HAP-1 (cell line): ENCODE data around the gene ITGA1.
"Not testable (repeated sequence)": the region's sequence is repeated elsewhere in the genome, so short reads cannot be mapped to it uniquely, and the experiment has no call there.

Experiments used
- DNase-seq, 2 experiments: peaks; one replicate each; pipeline ENCODE4 v3.0.0-alpha.2; 2016 to 2020; ENCODE audit warnings: low spot score in 2 of 2
- H3K27me3 ChIP-seq: fragments of 250-450 bp; sonication (Bioruptor Pico); 2 replicates; pipeline ENCODE4 v1.5.1; 2020; ENCODE audit warnings: low read depth, mild to moderate bottlenecking, moderate library complexity
- H3K36me3 ChIP-seq: fragments of 250-450 bp; sonication (Bioruptor Pico); replicated peaks from 2 replicates; pipeline ENCODE4 v1.5.1; 2020; ENCODE audit warnings: mild to moderate bottlenecking
- H3K4me1 ChIP-seq: fragments of 250-450 bp; sonication (Bioruptor Pico); 2 replicates; pipeline ENCODE4 v1.5.1; 2020; ENCODE audit warnings: mild to moderate bottlenecking
- H3K4me3 ChIP-seq: fragments of 250-450 bp; sonication (Bioruptor Pico); 2 replicates; pipeline ENCODE4 v1.5.1; 2020; ENCODE audit warnings: mild to moderate bottlenecking, moderate library complexity
- H3K9me3 ChIP-seq: fragments of 250-450 bp; sonication (Bioruptor Pico); 2 replicates; pipeline ENCODE4 v1.5.1; 2020; ENCODE audit warnings: mild to moderate bottlenecking, moderate library complexity
- in situ Hi-C: fragments of 300-500 bp; cut with MboI; formaldehyde crosslinking; loops from 3 replicates; pipeline ENCODE4 v1.14.3; 2020; ENCODE audit warnings: low sequenced_read_pairs, inconsistent platforms, mixed read lengths

Gene ITGA1

DNA sequence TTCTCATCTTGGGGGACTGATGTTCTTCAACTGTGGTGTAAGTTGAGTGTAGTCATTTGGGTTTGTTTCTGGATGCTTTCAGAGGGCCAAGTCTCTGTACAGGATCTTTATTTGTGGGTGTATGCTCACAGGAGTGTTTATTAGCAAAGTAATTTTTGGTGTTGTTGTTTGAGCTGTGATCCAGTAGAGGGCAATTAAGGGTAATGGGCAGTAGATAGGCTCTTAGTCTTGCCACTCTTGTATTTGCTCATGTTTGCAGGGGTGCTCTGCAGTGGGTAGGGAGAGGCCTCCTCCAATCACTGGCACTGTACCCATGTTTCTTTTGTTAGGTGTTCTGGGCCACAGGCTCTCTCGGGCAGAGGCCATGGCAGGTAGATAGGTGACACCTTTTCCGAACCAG lies 155.6 kb downstream of the ITGA1 start:
- in situ Hi-C loops: no loop called here
- H3K9me3 ChIP-seq: no peaks in the 10 kb centered on the region
- no peak for DNase-seq
- H3K36me3 ChIP-seq: no peaks in the 10 kb centered on the region
- no peak overlapping the region for H3K4me3 ChIP-seq
- no peaks in the 10 kb centered on the region for H3K27me3 ChIP-seq
- H3K4me1 ChIP-seq: no peaks in the 10 kb centered on the region

DNA sequence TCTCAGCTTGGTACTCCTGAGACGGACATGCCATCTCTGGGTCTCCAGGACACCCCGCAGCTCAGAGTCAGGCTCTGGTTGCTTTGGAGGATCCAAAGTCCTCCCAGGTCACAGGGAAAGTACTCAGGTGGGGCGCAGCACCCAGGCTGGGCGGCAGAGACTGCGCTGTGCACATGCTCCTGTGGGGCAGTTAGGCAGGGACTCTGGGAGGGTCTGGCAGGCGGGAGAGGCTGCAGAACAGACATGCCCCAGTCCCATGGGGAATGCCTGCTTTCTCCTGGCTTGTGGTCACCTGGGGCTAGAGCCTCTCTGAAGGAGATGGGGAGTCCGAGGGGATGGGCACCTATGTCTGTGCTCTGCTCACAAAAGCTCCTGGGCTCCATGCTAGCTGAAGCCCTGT lies 156.1 kb downstream of the ITGA1 start:
- in situ Hi-C loops: no loop called here
- no peak overlapping the region for H3K4me3 ChIP-seq
- no peaks in the 10 kb centered on the region for H3K9me3 ChIP-seq
- no peaks in the 10 kb centered on the region for H3K4me1 ChIP-seq
- DNase-seq: no peak
- H3K36me3 ChIP-seq: no peaks in the 10 kb centered on the region
- no peaks in the 10 kb centered on the region for H3K27me3 ChIP-seq

DNA sequence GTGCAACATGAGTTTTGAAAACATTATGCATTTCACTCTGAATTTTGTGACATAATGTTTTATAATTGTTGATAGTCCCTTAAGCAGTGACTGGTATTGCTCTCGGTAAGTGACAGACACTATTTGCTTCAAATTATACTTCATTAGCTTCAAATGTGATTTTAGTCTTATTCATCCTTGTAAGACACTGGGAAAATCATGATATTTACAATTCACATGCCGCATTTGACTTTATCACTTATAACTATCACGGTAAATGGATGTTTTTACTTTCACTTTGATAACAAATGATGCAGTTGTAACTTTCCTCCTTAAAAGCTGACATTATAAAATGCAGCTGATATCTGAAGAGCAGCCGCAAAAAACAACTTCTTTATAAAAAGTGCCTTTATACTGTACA lies 157.3 kb downstream of the ITGA1 start:
- Histone ChIP-seq H3K4me1 (no peaks in the 10 kb centered on the region), H3K9me3 (no peaks in the 10 kb centered on the region), H3K27me3 (no peaks in the 10 kb centered on the region), H3K36me3 (no peaks in the 10 kb centered on the region), H3K4me3 (no peak overlapping the region)
- in situ Hi-C loops: loop anchor here (5.0 kb wide), 1 partner anchor 152 kb away; no protein-coding TSS in a partner anchor
- no peak for DNase-seq

DNA sequence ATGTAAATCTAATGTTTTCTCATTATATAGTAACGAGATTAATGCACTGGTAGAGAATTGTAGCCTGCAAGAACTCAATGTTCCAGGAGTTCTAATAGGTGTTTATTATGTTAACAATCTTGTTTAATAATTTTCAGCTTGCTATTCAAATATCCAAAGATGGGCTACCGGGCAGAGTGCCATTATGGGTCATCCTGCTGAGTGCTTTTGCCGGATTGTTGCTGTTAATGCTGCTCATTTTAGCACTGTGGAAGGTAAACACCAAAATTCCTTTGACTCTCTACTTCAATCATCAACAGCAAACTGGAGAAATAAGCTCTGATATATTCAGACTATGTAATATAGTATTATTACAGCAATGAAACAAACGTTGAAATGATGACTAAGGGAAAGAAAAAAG lies 159.5 kb downstream of the ITGA1 start:
- in situ Hi-C loops: loop anchor here (5.0 kb wide), 1 partner anchor 150 kb away; no protein-coding TSS in a partner anchor
- Histone ChIP-seq H3K4me3 (no peak overlapping the region), H3K9me3 (no peaks in the 10 kb centered on the region), H3K4me1 (no peaks in the 10 kb centered on the region), H3K27me3 (no peaks in the 10 kb centered on the region), H3K36me3 (no peaks in the 10 kb centered on the region)
- no peak for DNase-seq

DNA sequence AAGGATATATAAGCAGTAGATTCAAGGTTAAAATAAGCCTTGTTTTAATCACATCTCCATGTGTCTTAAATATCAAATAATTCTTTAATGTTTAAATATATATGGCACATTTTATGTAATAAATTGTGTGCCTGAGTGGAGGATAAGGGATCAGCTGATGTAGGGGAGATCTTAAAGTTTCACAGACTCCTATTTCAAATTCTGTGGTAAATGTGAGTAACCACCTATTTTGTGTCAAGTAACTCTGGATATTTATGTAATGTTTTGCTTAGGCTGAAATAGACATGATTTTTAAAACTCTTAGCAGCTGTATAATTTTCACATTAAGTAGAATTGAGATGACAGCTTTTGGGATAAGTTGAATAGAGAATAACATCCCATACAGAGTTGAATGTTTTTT lies 160.1 kb downstream of the ITGA1 start:
- Histone ChIP-seq H3K4me3 (no peak overlapping the region), H3K9me3 (no peaks in the 10 kb centered on the region), H3K27me3 (no peaks in the 10 kb centered on the region), H3K36me3 (no peaks in the 10 kb centered on the region), H3K4me1 (no peaks in the 10 kb centered on the region)
- no peak for DNase-seq
- in situ Hi-C loops: loop anchor here (5.0 kb wide), 1 partner anchor 149 kb away; no protein-coding TSS in a partner anchor

GRCh38 chr5:52948418-52949076 lies 160.8 kb downstream of the ITGA1 start:
- in situ Hi-C loops: loop anchor here (5.0 kb wide), 1 partner anchor 149 kb away; no protein-coding TSS in a partner anchor
- Histone ChIP-seq H3K4me3 (no peak overlapping the region), H3K36me3 (no peaks in the 10 kb centered on the region), H3K4me1 (no peaks in the 10 kb centered on the region), H3K9me3 (no peaks in the 10 kb centered on the region), H3K27me3 (no peaks in the 10 kb centered on the region)
- peak; percentile 67 to 74 for DNase-seq

DNA sequence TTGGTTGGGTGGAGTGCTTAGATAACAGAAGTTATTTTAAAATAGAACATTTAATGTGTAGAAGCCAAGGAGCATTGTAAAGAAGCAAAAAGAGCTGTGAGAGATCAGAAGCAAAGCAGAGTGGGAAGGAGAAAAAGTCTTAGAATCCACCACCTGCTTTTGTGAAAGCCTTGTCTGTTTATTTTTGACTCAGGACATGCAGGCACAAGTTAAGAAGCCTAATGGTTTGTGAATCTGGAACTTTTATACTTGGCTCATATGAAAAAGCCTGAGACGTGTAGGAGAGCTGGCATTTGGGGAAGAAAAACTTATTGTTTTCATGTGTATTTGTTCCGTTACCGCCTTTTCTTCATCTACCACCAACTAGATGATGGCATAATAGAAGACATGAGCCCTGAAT lies 163.0 kb downstream of the ITGA1 start:
- Histone ChIP-seq H3K27me3 (no peaks in the 10 kb centered on the region), H3K36me3 (no peaks in the 10 kb centered on the region), H3K4me1 (no peaks in the 10 kb centered on the region), H3K4me3 (no peak overlapping the region), H3K9me3 (no peaks in the 10 kb centered on the region)
- DNase-seq: no peak
- in situ Hi-C loops: no loop called here

DNA sequence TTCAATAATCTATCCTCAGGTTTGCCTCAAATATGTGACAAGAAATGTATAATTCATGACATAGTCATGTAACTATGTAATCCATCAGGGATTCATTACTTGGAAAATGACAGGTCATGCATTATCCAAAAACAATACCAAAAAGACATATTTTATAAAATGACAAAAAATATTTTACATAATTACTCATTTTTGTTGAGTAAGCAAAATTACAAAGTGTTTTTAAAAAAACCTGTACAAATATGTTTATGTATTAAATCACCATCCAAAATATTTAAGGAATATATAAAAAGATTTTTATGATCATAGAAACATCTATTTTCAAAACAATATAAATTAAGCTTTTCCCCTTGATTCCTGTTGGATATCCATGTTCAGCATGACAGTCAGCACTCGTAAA lies 164.8 kb downstream of the ITGA1 start:
- no peaks in the 10 kb centered on the region for H3K4me1 ChIP-seq
- H3K36me3 ChIP-seq: no peaks in the 10 kb centered on the region
- H3K9me3 ChIP-seq: no peaks in the 10 kb centered on the region
- in situ Hi-C loops: no loop called here
- no peaks in the 10 kb centered on the region for H3K27me3 ChIP-seq
- H3K4me3 ChIP-seq: no peak overlapping the region
- DNase-seq: no peak

DNA sequence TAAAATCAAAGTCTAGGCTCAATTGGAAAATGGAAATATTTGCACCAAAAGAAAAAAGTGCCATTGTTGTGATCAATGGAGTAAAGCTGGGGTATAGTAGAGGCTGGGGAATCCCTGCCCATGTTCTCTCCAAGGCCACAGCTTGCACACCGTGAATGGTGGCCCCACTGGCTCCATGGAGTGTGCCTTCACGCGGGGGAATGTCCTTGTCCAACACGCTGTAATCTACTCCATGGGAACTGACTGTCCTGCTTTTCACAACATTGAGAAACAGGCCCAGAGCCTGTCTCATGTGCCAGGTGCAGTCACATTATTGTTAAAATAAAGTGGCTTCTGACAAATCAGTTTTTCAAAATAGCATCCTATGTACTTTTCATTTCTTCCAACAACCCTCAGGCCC lies 168.3 kb downstream of the ITGA1 start:
- no peak for DNase-seq
- H3K4me3 ChIP-seq: no peak overlapping the region
- in situ Hi-C loops: no loop called here
- no peaks in the 10 kb centered on the region for H3K36me3 ChIP-seq
- no peaks in the 10 kb centered on the region for H3K9me3 ChIP-seq
- no peaks in the 10 kb centered on the region for H3K4me1 ChIP-seq
- no peaks in the 10 kb centered on the region for H3K27me3 ChIP-seq

DNA sequence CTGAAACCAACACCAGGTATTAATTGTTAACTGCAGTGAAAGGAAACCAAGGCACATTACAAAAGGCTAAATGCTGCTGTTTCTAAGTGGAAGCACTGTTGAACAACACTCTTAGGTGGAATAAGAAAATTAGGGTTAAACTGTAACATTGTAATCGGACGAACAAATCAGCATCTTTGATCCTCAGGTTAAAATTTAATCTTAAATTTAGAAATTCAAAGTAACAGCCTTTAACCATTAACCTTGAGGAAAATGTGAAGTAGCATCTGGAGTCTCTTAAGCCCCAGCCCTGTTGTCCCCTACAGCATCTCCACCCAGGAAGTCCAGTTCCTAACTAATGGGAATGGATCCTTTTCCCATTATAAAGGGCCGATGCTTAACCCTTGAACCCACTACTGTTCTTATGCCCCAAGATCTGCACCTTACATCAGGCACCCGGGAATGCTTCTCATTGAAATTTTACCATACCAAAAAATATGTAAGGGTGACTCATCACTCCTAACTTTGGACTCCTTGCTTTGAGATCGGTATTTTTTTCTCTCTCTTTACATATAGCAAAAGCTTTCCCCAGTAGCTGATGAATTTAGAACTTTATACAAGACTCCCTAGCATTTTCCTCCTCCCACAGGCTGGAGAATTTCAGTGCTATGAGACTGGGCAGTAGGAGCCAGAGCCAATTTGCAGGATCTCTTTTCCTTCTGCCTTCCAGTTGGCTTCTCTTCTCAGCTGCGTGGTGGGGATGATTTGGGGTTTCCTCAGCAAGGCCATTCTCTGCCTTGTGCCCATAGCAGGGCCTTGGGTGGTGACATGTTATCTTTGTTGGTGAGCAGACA lies 169.4 kb downstream of the ITGA1 start:
- Histone ChIP-seq H3K9me3 (no peaks in the 10 kb centered on the region), H3K4me3 (no peak overlapping the region), H3K27me3 (no peaks in the 10 kb centered on the region), H3K4me1 (no peaks in the 10 kb centered on the region), H3K36me3 (no peaks in the 10 kb centered on the region)
- in situ Hi-C loops: no loop called here
- DNase-seq: no peak

DNA sequence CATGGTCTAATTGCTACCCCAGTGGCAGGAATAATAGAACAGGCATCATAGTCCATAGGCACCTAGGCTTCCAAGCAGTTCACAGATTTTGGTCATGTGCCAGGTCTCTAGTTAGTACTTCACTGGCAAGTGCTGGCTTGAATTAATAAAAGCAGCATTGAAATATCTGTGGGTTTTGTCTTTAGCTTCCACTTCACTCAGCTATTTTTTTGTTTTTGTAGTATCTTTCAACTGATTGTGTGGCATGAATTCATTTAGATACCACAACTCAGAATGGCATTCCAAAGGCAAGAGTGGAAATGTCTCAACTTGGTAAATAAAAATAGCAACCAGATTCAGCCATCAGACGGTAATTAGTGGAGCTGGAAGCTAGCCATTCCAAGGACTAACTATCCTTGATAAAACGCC lies 173.6 kb downstream of the ITGA1 start:
- H3K4me1 ChIP-seq: no peaks in the 10 kb centered on the region
- no peak overlapping the region for H3K4me3 ChIP-seq
- no peaks in the 10 kb centered on the region for H3K27me3 ChIP-seq
- no peak for DNase-seq
- in situ Hi-C loops: no loop called here
- no peaks in the 10 kb centered on the region for H3K9me3 ChIP-seq
- H3K36me3 ChIP-seq: no peaks in the 10 kb centered on the region

DNA sequence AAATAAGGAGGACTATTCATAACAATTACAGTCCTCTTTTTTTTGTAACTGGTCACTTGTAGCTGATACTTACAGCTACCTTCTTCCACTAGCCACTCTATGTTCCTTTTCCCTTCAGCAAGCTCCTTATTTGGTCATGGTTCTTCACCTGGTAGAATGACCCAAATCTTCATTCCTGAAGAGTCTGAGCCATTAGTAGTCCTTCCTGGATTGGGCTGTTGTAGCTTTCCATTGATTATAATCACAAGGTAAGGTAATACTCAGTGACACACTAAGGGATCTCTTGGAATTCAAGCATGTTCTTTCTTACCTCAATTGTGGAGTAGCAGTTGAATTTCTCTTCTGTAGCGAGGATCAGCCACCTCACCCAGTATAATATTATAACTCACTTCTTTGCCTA lies 175.9 kb downstream of the ITGA1 start:
- in situ Hi-C loops: no loop called here
- H3K4me3 ChIP-seq: no peak overlapping the region
- H3K4me1 ChIP-seq: no peaks in the 10 kb centered on the region
- no peaks in the 10 kb centered on the region for H3K27me3 ChIP-seq
- DNase-seq: no peak
- H3K9me3 ChIP-seq: no peaks in the 10 kb centered on the region
- H3K36me3 ChIP-seq: no peaks in the 10 kb centered on the region

GRCh38 chr5:52964138-52964537 lies 176.4 kb downstream of the ITGA1 start:
- Histone ChIP-seq H3K9me3 (no peaks in the 10 kb centered on the region), H3K4me1 (no peaks in the 10 kb centered on the region), H3K27me3 (no peaks in the 10 kb centered on the region), H3K36me3 (no peaks in the 10 kb centered on the region), H3K4me3 (no peak overlapping the region)
- in situ Hi-C loops: no loop called here
- DNase-seq: no peak

DNA sequence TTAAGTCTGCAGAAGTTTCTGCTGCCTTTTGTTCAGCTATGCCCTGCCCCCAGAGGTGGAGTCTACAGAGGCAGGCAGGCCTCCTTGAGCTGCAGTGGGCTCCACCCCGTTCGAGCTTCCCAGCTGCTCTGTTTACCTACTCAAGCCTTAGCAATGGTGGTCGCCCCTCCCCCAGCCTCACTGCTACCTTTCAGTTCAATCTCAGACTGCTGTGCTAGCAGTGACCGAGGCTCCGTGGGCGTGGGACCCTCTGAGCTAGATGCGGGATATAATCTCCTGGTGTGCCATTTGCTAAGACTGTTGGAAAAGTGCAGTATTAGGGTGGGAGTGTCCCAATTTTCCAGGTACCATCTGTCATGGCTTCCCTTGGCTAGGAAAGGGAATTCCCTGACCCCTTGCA lies 188.4 kb downstream of the ITGA1 start:
- H3K36me3 ChIP-seq, H3K9me3 ChIP-seq, DNase-seq, in situ Hi-C loops, H3K4me1 ChIP-seq, H3K27me3 ChIP-seq, H3K4me3 ChIP-seq: not testable (repeated sequence)
